ENCODE results near the gene TRIM17.

DNA sequence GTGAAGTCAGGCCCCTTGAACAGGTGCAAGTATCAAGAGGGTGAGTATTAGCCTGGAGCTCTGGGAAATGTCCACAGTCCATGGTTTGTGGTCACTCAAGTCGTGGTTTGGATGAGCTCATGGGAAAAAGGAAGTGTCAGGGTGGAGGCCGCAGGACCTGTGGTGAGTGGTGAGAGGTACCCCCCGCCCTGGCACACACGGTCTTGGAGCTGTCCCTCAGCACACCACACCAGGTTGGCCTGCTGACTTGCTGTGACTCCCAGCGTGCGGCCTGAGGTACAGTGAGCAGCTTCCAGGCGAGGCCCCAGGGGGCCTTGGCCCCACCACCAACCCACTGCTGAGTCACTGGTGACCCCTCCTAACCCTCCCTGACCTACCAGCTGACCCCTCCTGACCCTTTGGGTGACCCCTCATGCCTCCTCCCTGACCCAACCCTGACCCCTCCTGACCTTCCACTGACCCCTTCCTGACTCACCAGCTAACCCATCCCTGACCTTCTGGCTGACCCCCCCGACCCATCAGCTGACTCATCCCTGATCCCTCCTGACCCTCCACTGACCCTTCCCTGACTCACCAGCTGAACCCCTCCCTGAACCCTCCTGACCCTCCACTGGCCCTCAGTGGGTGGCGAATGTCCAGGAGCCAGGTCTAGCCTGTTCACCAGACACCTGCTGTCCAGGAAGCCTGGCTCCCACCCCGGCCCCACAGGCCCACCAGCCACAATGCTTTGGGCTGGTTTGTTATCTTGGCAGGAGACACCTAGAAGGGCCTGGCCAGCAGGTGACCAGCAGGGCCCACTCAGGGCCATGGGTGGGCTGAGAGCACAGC lies 35.7 kb upstream of the TRIM17 start:
- TF ChIP-seq, protein P1, sequence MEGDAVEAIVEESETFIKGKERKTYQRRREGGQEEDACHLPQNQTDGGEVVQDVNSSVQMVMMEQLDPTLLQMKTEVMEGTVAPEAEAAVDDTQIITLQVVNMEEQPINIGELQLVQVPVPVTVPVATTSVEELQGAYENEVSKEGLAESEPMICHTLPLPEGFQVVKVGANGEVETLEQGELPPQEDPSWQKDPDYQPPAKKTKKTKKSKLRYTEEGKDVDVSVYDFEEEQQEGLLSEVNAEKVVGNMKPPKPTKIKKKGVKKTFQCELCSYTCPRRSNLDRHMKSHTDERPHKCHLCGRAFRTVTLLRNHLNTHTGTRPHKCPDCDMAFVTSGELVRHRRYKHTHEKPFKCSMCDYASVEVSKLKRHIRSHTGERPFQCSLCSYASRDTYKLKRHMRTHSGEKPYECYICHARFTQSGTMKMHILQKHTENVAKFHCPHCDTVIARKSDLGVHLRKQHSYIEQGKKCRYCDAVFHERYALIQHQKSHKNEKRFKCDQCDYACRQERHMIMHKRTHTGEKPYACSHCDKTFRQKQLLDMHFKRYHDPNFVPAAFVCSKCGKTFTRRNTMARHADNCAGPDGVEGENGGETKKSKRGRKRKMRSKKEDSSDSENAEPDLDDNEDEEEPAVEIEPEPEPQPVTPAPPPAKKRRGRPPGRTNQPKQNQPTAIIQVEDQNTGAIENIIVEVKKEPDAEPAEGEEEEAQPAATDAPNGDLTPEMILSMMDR (IDR thresholded peaks at IDR 0.05) = no peak
- no peak for TF ChIP-seq POLR2A (IDR thresholded peaks at IDR 0.05)

Data from testis (tissue), 2 donors.